Stimulated activated naive CD4-positive, alpha-beta T cell (primary cell): Measurements from ENCODE around the gene ERFE.

Source experiments
- DNase-seq, 6 experiments: peaks; one replicate each; lab custom pipeline; 2025; lab: John Stamatoyannopoulos, UW

Gene ERFE

DNA sequence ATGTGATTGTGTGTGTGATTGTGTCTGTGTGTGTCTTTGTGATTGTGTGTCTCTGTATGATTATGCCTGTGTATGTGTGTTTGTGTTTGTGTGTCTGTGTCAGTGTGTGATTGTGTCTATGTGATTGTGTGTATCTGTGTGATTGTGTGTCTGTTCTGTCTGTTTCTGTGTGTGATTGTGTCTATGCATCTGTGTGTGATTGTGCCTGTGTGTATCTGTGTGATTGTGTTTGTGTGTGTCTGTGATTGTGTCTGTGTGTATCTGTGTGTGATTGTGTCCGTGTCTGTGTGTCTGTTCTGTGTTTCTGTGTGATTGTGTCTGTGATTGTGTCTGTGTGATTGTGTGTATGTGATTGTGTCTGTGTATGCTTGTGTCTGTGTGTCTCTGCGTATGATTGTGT lies 32.4 kb upstream of the ERFE start:
- no peak for DNase-seq

- DNase-seq = no peak
Observed at GRCh38 chr2:238126775-238127164, 32.0 kb upstream of the ERFE start.

- no peak for DNase-seq
Observed at GRCh38 chr2:238127165-238128060, 31.4 kb upstream of the ERFE start.

- DNase-seq = no peak
Observed at GRCh38 chr2:238128061-238128440, 30.7 kb upstream of the ERFE start.

GRCh38 chr2:238128534-238129001 lies 30.2 kb upstream of the ERFE start:
- DNase-seq = no peak

DNA sequence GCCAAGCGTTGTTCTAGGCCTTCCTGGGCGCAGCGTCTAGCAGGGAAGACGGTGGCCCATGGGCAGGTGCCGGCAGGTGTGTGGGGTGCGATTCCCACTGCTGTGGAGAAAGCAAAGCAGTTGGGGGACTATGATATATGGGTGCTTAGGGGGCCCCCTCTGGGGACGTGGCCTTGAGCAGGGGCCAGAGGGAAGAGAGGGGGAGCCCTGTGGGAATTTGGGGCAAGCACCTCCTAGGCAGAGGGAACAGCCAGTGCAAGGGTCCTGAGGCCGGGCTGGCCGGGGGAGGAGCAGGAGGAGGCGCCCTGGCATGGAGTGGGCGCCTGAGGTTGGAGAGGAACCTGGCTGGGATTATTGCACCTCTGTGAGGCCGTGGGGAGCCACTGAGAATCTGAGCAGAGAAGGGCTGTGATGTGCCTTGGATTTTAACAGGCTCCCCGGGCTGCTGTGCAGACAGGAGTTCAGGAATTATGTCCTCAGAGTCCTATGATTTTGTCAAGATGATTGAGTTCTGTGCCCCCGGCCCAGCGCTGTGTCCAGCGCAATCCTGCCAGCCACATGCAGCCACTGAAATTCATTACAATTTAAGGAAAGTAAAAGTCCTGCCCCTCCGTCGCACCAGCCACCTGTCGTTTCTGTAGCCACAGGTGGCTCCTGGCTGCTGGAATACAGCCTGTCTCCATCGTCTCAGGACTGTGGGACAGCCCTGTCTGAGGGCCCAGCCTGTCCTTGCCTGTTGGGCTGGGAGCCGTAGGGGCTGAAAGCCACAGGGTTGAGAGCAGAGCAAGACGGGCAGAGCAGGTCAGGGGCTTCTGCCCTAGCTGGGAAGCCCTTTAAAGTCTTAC lies 29.4 kb upstream of the ERFE start:
- DNase-seq = no peak

GRCh38 chr2:238130111-238130695 lies 28.6 kb upstream of the ERFE start:
- DNase-seq = no peak

- DNase-seq = no peak
Observed at GRCh38 chr2:238130696-238131628, 27.8 kb upstream of the ERFE start.

GRCh38 chr2:238131761-238132462 lies 26.9 kb upstream of the ERFE start:
- no peak for DNase-seq

DNA sequence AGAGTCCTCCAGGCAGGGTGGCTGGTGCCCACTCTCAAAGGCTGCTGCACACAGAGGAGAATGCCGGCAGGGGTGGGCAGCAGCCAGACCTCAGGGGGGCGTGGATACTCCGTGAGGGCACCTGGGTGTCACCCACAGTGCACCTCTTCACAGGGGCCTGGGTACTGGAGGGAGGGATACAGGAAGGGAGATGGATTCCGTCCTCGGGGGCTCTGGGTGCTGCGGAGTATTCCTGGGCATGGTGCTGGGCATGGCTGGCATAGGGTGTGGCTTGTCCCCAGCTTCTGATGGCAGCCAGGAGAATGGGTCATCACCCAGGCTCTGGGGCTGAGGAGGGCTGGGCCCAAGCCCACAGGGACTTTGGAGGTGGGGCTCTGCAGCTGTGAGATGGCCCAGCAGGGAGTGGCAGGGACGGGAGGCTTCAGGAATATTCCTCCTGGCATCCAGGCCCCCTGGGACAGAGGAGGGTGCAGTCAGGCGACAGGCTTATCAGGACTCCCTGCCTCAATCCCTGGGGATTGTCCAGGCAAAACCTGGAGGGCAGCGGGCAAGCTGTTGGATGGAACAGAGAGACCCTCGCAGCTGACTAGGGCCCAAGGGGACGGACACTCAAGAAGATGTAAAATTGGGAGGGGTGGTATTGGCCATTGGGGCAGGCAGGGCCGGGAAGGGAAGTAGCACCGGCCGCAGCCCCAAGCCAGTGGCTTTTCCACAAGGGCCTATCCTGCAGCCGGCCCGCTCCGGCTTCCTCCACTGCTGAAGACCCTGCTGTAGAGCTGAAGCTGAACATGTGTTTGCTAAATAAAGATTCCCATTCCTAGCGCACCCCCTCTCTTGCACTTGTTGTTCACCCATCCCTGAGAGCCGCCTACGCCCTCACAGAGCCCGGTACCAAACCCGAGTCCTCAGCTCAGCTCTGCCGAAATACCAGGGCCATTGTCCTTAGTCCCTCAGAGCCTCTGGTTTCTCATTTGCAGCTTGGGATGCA lies 26.0 kb upstream of the ERFE start:
- DNase-seq = no peak

DNA sequence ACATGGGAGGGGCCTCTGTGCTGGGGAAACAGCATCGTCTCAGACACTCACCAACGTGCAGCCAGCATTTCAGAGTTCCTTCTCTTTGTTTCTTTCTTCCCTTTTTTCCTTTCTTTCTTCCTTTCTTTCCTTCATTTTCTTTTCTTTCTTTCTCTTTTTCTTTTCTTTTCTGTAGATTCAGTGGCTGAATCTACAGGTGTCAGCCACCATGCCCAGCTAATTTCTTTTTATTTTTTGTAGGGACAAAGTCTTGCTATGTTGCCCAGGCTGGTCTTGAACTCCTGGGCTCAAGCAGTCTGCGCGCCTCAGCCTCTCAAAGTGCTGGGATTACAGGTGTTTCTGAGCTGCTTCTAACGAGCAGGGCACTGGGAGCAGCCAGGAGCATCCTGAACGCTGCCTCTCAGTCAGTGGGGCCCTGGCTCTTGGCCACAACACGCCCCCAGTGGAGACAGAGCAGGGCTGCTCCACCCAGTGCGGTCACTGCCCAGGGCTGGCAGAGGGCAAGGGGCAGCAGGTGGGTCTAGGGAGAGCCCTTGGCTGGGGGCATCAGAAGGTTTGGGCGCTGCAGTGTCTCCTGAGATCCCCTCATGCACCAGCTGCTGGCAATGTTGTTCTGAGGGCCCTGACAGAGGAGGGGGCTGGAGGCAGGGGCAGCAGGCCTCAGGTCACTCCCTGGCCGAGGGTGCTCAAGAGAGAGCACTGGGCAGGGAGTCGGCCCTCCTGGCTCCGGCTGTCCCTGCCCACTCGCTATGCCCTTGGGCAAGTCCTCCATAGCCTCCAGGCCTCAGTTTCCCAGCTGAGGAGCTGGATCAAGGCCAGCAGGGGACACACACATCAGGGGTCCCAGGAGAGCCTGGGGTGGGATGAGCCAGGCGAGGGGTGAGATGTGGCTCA lies 25.0 kb upstream of the ERFE start:
- DNase-seq = no peak

DNA sequence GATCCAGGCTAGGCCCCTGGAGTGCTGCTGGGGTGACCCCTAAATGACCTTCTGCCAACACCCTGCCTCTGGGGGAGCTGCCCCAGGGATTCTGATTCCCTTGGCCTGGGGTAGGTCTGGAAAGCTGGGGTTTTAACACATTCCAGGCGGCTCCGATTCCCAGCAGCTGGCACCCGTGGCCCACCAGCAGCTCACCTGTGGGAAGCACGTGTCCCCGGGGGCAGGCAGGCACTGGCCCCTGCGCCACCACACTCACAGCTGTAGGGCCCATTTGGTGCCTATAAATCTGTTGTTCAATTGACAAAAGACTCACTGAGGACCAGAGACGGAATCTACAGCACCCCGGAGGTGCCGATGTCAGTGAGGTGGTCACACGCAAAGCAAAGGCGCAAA lies 24.4 kb upstream of the ERFE start:
- DNase-seq = no peak

- DNase-seq = no peak
Observed at GRCh38 chr2:238135601-238136150, 23.1 kb upstream of the ERFE start.

GRCh38 chr2:238136820-238137537 lies 21.8 kb upstream of the ERFE start:
- DNase-seq = no peak

DNA sequence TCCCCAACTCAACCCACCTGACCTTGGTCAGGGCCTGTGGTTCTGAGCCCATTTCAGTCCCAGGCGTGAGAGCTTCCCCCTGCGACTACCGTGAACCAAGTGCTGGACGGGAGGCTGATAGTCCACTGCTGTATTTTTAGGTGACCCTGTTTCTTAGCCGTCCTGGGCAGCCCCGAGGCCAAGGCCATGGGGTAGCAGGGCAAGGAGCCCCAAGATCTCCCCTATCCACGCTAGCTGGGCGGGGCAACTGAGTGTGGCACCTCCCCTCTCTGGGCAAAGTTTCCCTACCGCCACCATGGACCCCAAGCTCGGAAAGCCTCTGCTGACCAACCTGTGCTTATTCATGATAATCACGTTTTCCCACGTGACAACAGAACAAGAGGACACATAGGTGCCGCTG lies 20.9 kb upstream of the ERFE start:
- no peak for DNase-seq

- no peak for DNase-seq
Observed at GRCh38 chr2:238138331-238139195, 20.2 kb upstream of the ERFE start, which contains the start of gene KLHL30. TSS of gene KLHL30 (plus strand) at chr2:238138668. CDS start at chr2:238140755, 2,087 bp downstream.
